LoVo (cell line): ENCODE measurements around the gene RCAN2.

Experiments used
- DNase-seq: peaks from one replicate; pipeline ENCODE4 v3.0.0-alpha.2; 2016; ENCODE audit warnings: low spot score

RCAN2 gene

GRCh38 chr6:46491201-46491627 lies at the start of gene RCAN2:
TSS of gene RCAN2 (minus strand) at chr6:46491449.
- peak; percentile 69 for DNase-seq

- DNase-seq, result no peak
These were observed 48.6 kb upstream of the RCAN2 start for GRCh38 chr6:46539866-46540265.

- DNase-seq, result no peak
These were observed 47.7 kb upstream of the RCAN2 start for GRCh38 chr6:46538800-46539480.

DNA sequence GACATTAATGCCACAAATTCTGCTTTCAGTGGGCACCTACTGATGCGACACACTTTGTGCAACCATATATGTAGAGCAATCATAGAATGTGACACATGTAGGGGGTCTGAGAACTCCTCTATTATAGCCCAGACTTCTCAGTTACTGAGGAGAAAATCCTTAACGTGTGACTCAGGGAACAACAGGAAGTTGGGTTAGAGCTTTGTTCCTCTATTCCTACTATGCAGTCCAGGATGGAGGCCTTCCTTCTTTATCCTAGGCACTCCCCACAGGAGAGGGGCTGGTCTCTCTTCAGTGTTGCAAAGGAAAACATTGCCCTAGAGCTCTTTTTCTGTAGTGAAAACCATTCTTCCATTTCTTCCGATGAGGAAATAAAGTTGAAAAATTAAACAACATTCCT lies 39.6 kb upstream of the RCAN2 start:
- no peak for DNase-seq

DNA sequence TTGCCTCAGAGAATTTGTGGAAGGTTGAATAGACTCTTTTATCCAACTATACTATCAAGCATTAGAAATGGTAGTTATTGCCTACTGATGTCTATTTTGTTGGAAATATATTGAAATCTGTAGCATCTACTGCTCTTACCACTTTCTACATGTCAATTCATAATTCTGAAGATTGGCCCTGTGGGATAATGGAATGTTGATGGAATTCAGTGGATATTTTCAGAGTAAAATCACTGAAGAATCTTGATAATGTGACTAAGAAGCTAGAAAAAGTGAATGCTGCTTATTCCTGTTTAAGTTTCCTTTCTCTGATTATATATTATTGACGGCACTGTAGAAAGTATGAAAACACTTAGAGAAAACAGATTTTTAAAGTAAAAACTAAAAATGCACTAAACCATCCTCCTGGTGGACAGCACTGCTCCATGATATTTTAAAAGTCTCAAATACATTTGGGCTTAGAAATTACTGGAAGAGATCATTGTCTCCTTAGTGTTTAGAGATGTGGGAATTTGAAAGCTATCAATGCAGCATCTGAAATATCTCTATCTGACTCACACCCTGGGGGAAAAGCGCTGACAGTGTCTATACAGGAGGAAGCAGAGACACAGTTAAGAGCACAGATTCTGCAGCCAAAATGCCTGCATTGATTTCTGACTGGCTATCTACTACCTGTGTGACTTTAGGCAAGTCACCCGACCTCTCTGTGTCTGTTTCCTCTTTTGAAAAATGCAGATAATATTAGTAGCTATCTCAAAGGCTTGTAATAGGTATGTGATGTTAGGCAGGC lies 37.9 kb upstream of the RCAN2 start:
- DNase-seq, result no peak

DNA sequence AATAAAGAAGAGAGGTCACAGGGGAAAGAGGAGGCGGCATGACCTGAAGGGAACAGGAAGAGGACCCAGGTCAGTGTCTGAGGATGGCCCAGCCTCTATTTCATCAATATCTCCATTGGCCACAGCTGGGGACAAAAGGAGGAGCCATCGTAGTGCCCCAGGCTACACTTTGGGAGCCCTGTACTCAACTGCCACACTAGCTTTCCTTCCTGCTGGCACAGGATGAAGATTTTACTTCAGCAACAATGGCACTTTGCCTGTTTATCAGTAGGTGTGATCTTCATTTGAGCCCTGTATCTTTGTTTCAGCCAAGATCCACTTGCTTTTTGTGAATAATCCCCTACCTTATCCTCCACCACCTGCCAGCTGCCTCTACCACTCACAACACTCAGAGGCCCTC lies 35.4 kb upstream of the RCAN2 start:
- no peak for DNase-seq

GRCh38 chr6:46525583-46525982 lies 34.3 kb upstream of the RCAN2 start:
- DNase-seq, result no peak

GRCh38 chr6:46521464-46521971 lies 30.3 kb upstream of the RCAN2 start:
- no peak for DNase-seq

DNA sequence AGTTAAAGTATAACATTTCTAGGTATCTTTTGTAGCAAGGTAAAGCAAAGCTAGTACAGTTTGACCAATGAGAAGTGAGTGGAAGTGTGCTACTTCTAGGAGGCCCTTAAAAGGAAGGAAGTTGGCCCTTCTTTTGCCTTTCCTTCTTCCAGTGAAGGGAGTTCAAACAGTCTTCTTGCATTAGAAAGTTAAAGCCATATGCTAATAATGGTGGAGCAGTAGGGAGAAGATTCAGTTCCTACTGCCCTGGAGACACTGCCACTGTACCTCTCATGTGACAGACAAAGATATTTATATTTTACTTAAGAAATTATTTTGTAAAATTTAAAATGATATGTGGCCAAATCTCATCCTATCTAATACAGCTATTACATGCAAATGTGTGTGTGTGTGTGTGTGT lies 26.0 kb upstream of the RCAN2 start:
- no peak for DNase-seq

- DNase-seq, result no peak
These were observed 22.3 kb upstream of the RCAN2 start for GRCh38 chr6:46513533-46513932.

GRCh38 chr6:46511320-46511719 lies 20.1 kb upstream of the RCAN2 start:
- DNase-seq, result no peak

GRCh38 chr6:46510651-46511050 lies 19.4 kb upstream of the RCAN2 start:
- DNase-seq, result no peak

GRCh38 chr6:46509981-46510510 lies 18.8 kb upstream of the RCAN2 start:
- DNase-seq, result no peak

- no peak for DNase-seq
These were observed 17.8 kb upstream of the RCAN2 start for GRCh38 chr6:46509063-46509462.

- DNase-seq, result peak; percentile 14
These were observed 16.2 kb upstream of the RCAN2 start for GRCh38 chr6:46507426-46507825.

DNA sequence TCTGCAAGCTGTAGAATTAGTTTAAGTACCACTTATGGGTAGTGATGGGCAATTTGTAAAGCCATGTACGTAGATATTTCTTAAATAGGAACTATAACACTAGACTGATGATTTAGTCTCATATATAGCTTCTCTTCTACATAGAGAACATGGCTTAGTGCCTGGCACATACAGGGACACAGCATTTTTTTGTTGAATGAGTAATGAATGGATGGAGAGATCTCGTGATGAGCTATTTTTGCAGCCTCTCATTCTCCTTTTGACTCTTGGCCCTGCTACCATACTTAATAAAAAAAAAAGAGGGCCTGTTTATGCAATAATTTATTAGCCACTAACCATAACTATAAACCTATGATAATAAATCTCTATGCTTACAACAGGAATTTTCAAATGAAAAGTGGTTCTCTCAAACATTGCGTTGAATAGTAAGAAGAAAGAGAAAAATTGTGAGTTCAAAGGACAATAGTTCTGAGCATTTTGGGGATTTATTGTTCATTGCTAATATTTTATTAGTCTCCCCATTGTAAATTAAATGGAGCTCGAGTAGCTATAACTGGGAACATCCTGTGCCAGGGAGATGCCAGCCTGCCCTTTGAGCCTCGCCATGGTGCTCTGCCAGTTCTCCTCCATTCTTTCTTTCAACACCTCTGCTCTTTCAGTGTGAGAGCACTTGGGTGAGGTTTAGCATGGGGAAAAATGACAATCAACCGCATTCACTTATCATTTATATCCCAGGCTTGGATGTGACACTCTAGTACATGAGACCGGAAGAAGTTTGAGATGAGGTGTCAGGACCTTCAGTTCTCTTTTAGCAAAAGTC lies 14.7 kb upstream of the RCAN2 start:
- DNase-seq, result no peak

- no peak for DNase-seq
These were observed 13.0 kb upstream of the RCAN2 start for GRCh38 chr6:46504242-46504641.

- no peak for DNase-seq
These were observed 11.4 kb upstream of the RCAN2 start for GRCh38 chr6:46502486-46503119.

GRCh38 chr6:46501136-46502089 lies 10.2 kb upstream of the RCAN2 start:
- DNase-seq, result no peak

- DNase-seq, result no peak
These were observed 9.1 kb upstream of the RCAN2 start for GRCh38 chr6:46500382-46500781.
